ENCODE results near the gene IL22. TPM values are rescaled to one million over a fixed set of nuclear protein-coding genes. Genes with fewer than 3 reads are reported as not detected.

Gene IL22
- total RNA-seq, 1 experiment from 2014 or later = not detected

GRCh38 chr12:68264857-68265256 is 11.5 kb upstream of the IL22 start:
- TF ChIP-seq POLR2AphosphoS5 (IDR thresholded peaks at IDR 0.05; ENCODE audit: low read depth, low read length) = no peak
- TF ChIP-seq POLR2A (IDR thresholded peaks at IDR 0.05; ENCODE audit: borderline replicate concordance, extremely low read depth, insufficient read depth, insufficient read length) = no peak
- no peak for TF ChIP-seq EZH2 (IDR thresholded peaks at IDR 0.05)
- TF ChIP-seq ZFX (IDR thresholded peaks at IDR 0.05) = no peak
- TF ChIP-seq SRF (IDR thresholded peaks at IDR 0.05; ENCODE audit: low read depth) = no peak
- TF ChIP-seq, protein P1, sequence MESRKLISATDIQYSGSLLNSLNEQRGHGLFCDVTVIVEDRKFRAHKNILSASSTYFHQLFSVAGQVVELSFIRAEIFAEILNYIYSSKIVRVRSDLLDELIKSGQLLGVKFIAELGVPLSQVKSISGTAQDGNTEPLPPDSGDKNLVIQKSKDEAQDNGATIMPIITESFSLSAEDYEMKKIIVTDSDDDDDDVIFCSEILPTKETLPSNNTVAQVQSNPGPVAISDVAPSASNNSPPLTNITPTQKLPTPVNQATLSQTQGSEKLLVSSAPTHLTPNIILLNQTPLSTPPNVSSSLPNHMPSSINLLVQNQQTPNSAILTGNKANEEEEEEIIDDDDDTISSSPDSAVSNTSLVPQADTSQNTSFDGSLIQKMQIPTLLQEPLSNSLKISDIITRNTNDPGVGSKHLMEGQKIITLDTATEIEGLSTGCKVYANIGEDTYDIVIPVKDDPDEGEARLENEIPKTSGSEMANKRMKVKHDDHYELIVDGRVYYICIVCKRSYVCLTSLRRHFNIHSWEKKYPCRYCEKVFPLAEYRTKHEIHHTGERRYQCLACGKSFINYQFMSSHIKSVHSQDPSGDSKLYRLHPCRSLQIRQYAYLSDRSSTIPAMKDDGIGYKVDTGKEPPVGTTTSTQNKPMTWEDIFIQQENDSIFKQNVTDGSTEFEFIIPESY (IDR thresholded peaks at IDR 0.05; ENCODE audit: extremely low read depth, insufficient replicate concordance, low read length) = no peak
- TF ChIP-seq, protein P2, sequence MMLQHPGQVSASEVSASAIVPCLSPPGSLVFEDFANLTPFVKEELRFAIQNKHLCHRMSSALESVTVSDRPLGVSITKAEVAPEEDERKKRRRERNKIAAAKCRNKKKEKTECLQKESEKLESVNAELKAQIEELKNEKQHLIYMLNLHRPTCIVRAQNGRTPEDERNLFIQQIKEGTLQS (IDR thresholded peaks at IDR 0.05) = no peak
- TF ChIP-seq, protein P3, sequence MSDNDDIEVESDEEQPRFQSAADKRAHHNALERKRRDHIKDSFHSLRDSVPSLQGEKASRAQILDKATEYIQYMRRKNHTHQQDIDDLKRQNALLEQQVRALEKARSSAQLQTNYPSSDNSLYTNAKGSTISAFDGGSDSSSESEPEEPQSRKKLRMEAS (IDR thresholded peaks at IDR 0.05) = no peak
- TF ChIP-seq CBX3 (IDR thresholded peaks at IDR 0.05; ENCODE audit: low read depth) = no peak
- no peak for TF ChIP-seq SIN3A (IDR thresholded peaks at IDR 0.05; ENCODE audit: low read depth)
- TF ChIP-seq CEBPB (IDR thresholded peaks at IDR 0.05; ENCODE audit: low read depth) = no peak
- TF ChIP-seq, protein P4, sequence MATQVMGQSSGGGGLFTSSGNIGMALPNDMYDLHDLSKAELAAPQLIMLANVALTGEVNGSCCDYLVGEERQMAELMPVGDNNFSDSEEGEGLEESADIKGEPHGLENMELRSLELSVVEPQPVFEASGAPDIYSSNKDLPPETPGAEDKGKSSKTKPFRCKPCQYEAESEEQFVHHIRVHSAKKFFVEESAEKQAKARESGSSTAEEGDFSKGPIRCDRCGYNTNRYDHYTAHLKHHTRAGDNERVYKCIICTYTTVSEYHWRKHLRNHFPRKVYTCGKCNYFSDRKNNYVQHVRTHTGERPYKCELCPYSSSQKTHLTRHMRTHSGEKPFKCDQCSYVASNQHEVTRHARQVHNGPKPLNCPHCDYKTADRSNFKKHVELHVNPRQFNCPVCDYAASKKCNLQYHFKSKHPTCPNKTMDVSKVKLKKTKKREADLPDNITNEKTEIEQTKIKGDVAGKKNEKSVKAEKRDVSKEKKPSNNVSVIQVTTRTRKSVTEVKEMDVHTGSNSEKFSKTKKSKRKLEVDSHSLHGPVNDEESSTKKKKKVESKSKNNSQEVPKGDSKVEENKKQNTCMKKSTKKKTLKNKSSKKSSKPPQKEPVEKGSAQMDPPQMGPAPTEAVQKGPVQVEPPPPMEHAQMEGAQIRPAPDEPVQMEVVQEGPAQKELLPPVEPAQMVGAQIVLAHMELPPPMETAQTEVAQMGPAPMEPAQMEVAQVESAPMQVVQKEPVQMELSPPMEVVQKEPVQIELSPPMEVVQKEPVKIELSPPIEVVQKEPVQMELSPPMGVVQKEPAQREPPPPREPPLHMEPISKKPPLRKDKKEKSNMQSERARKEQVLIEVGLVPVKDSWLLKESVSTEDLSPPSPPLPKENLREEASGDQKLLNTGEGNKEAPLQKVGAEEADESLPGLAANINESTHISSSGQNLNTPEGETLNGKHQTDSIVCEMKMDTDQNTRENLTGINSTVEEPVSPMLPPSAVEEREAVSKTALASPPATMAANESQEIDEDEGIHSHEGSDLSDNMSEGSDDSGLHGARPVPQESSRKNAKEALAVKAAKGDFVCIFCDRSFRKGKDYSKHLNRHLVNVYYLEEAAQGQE (IDR thresholded peaks at IDR 0.05; ENCODE audit: low read depth) = no peak
- no peak for TF ChIP-seq YY1 (IDR thresholded peaks at IDR 0.05; ENCODE audit: extremely low read depth, insufficient replicate concordance, low read depth, low read length)
- TF ChIP-seq EZH2phosphoT487 (IDR thresholded peaks at IDR 0.05; ENCODE audit: borderline replicate concordance) = no peak
- TF ChIP-seq CTCF (IDR thresholded peaks at IDR 0.05 in 2 of 3, conservative IDR thresholded peaks at IDR 0.05 in 1 of 3; ENCODE audit: borderline replicate concordance in 1 of 3, insufficient read depth in 1 of 3, low read depth in 2 of 3, low read length in 2 of 3) = no peak
- TF ChIP-seq ELF1 (IDR thresholded peaks at IDR 0.05; ENCODE audit: borderline replicate concordance, low read depth) = no peak
- Histone ChIP-seq H3K9me2 (ENCODE audit: insufficient read depth) (no peaks in the 10 kb centered on the region), H4K20me1 (ENCODE audit: insufficient read depth) (no peaks in the 10 kb centered on the region), H3K79me2 (ENCODE audit: insufficient read depth, low read length) (no peaks in the 10 kb centered on the region), H3K4me1 (ENCODE audit: control insufficient read depth in 1 of 2, insufficient read depth in 2 of 2, low read length in 2 of 2) (no peaks in the 10 kb centered on the region), H2AFZ (ENCODE audit: low read depth, low read length, poor library complexity, severe bottlenecking) (no peak overlapping the region), H3K27ac (ENCODE audit: low read depth, low read length) (no peak overlapping the region), H3K4me3 (replicated peaks in 1 of 2; ENCODE audit: low read depth in 1 of 2, low read length in 2 of 2) (no peak overlapping the region), H3K27me3 (ENCODE audit: insufficient read depth, low read length) (no peaks in the 10 kb centered on the region), H3K36me3 (ENCODE audit: control insufficient read depth in 1 of 2, insufficient read depth in 2 of 2, low read length in 2 of 2) (no peaks in the 10 kb centered on the region), H3K9ac (ENCODE audit: low read length) (no peak overlapping the region), H3K9me3 (ENCODE audit: control insufficient read depth in 1 of 2, insufficient read depth in 1 of 2, low read depth in 1 of 2, low read length in 2 of 2) (no peaks in the 10 kb centered on the region), H3K4me2 (ENCODE audit: low read length) (no peak overlapping the region)
- ChIA-PET CTCF (no interaction called here), POLR2A (no interaction called here), RAD21 (ENCODE audit: low non-redundant PET in 1 of 2, low total read pairs in 2 of 2, uncharacterized antibody in 2 of 2, unreplicated experiment in 2 of 2) (no interaction called here)
- DNase-seq (ENCODE audit: low read depth, low spot score) = no peak
- ATAC-seq = no peak
- no TSS peak for BruUV-seq (replicated peaks)
- intact Hi-C loops (cut with micrococcal nuclease) = no loop called here
